GM19238 (cell line): ENCODE data around the gene MAVS.
A peak's percentile ranks its signal among the peaks of the same experiment; 100 is the strongest.

ENCODE experiments used
- DNase-seq: peaks from one replicate; pipeline ENCODE4 v3.0.0; 2011; ENCODE audit warnings: low spot score; ENCODE audit not compliant: insufficient read length

MAVS gene

GRCh38 chr20:3846740-3847428, at the start of gene MAVS:
TSS of gene MAVS (plus strand) at chr20:3846834. CDS start at chr20:3854625, 7,791 bp downstream.
- peak; percentile 85 for DNase-seq

DNA sequence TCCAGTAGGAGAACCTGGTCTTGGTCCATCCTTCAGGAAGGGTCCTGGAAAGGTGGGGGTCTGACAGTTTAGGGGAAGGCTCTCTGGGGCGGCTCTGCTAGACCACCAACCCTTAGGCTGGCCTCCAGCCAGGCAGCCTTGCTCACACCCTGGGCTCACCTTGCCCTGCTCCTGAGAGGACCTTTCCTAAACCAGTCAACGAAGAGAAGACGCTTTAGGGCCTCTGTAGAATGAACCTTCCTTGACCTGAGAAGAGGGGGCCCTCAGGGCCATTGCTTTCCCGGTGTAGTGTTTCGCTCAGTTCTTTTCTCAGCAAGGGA, 49.4 kb upstream of the MAVS start:
- no peak for DNase-seq

DNA sequence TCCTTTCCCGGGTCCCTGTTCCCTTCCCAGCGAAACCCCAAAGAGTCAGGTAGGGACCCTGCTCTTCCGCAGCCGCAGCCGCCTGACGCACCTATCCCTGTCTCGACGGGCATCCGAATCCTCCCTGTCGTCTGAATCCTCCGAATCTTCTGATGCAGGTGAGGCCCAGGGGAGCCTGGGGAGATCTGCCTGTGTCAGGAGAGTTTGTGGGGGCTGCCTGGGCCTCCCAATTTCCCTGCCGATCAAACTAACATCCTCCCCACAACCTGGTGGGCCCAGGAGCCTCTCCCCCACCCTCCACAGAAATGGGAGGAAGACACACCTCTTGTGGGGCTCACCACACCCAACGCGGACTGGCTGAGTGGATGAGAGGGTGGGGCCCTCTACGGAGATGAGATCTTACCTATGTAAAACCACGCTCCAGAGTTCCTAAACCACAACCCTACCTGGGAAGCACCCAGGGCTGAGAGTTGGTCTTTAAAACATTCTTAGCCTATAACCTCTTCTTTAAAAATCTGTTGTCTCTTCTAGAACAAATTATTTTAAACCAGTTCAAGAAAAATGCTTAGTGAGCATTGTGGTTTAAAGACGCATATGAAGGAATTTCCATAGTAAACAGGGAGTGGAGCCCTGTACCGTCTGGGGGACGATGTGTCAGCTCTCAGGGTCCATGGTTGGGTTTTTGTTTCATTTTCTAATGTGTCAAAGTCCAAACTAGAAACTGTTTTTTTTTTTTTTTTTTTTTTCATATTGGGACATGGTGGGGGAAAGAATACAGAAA, 48.9 kb upstream of the MAVS start:
- DNase-seq, result peak; percentile 52

DNA sequence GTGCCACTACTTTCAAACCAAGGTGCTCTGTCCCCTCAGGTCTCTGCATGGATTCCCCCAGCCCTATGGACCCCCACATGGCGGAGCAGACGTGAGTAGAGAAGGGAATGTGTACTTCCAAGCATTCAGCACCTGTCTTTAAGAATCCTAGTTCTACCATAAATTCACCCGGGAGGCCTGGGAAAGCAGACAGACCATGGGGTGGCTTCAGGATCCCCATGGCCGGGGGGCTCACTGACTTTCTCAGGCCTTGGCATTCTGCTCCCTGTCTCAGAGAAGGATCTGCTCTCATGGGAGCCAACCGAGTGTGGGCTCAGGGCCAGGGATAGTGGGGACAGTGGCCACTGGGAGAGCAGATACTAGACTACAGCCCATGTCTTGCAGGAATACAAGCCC, 48.3 kb upstream of the MAVS start:
- no peak for DNase-seq

DNA sequence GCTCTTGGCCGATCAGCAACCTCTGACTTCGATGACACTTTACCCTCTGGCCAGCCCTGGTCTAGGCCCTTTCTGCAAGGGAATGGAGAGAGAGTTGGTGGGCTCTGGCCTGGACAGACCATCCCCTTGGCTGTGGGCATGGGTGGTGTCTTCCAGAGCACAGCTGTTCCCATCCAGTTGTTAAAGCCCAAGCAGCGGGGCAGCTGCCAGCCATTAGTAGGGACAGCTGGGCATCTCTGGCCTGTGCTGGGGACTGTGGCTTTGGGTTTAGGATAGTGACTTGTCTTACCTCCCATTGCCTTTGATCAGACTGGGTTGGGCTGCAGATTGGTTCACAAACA, 47.8 kb upstream of the MAVS start:
- DNase-seq, result no peak

DNA sequence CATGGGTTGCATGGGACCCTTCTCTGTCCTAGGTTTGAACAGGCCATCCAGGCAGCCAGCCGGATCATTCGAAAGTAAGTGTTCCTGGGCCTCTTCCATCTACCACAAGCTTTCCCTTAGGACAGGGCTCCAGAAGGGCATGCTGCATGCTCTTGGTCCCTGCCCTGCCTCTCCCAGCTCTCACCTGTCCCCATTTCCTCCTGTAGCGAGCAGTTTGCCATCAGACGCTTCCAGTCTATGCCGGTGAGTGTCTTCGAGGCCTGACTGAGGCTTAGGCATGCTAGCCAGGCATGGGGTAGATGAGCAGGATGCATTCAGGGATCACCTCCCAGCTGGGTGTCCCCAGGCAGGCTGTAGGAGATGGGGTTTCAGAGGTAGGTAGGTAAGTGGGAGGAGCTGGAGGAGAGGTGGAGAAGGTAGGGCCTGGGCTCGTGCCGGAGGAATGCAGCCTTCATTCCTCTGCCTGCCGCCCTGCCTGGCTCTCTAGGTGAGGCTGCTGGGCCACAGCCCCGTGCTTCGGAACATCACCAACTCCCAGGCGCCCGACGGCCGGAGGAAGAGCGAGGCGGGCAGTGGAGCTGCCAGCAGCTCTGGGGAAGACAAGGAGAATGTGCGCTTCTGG, 46.3 kb upstream of the MAVS start:
- DNase-seq, result no peak

DNA sequence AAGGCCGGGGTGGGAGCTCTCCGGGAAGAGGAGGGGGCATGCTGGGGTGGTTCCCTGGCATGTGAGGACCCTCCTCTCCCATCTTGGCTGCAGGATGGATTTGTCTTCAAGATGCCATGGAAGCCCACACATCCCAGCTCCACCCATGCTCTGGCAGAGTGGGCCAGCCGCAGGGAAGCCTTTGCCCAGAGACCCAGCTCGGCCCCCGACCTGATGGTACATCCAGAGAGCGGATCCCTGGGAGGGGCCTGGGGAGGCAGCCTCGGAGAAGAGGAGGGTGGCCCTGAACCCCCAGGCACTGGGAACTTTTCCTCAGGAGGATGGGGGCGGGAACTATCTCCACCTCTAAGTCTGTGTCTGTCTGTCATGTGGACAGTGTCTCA, 45.8 kb upstream of the MAVS start:
- no peak for DNase-seq

GRCh38 chr20:3801299-3801698, 45.3 kb upstream of the MAVS start:
- DNase-seq, result no peak

DNA sequence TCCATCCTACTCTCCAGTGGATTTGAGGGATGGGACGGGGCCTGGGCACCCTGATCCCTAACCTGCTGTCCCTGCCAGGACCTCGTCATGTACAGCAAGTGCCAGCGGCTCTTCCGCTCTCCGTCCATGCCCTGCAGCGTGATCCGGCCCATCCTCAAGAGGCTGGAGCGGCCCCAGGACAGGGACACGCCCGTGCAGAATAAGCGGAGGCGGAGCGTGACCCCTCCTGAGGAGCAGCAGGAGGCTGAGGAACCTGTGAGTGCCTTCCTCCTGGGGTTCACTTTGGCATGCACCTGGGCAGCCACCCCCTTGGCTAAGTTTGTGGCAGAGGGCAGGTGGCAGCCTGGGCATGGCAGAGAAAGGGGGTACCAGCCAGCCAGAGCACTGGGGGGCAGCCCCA, 44.8 kb upstream of the MAVS start:
- DNase-seq, result no peak

DNA sequence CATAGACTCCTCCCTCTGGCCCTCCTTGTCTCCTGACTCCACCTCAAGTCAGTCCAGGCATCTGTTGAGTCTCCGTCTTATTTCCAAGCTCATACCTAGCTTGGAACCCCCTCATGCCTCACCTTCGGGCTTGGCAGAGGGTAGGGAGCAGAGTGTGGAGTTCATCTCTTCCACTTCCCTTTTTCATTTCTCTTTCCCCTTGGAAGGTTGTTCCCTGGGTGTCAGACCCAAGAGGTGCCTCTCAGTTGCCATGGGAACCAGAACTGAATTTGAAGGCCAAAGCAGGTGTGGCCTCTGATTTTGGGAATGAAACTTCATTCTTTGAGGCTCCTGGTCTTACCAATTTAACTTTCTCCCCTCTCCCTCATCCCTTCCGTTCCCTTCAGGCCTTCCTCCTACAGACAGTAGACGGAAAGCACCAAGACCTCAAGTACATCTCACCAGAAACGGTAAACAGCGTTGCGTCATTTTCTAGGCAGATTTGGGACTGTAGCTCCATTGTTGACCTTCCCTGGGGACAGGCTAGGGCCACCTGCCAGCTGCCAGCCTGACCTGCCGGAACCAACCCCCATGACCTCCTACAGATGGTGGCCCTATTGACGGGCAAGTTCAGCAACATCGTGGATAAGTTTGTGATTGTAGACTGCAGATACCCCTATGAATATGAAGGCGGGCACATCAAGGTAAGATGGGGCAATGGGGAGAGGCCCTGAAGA, 44.0 kb upstream of the MAVS start:
- no peak for DNase-seq

- DNase-seq, result no peak
Measured at GRCh38 chr20:3803289-3803688, 43.3 kb upstream of the MAVS start.

DNA sequence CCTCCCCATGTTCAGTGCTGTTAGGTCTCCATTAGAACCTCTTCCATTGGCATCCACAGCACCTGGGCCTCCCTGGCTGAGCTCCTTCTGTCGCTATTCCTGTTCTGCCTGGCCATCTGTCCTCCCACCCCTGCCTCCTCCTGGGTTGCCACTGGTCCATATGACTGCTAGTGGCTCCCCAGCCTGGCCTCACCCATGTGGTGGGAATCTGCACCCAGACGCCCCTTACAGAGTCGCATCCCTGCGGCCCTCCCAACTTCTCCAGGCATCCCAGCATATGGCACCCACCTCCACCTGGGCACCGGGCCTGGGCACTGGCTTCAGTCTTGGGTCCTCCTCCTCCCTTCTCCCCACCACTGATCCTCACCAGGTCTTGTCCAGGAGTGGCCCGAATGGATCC, 42.8 kb upstream of the MAVS start:
- no peak for DNase-seq

DNA sequence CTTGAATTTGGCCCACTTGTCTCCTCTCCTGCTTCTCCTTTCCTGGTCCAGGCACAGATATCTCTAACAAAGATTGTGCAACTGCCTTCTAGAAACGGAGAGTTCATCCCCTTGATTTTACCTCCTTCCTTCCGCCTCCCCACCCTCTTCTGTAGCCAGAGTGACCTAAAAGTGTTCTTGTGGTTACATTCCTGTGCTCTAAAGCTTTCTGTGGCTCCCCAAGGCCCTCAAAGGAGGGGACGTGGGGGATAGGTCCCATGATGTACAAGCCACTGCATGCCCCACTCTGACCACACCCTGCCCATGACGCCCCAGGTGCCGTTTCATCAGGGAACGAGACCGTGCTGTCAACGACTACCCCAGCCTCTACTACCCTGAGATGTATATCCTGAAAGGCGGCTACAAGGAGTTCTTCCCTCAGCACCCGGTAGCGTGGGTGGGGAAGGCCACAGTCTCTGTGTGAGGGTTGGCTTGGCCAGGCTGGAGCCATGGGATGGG, 42.3 kb upstream of the MAVS start:
- no peak for DNase-seq

DNA sequence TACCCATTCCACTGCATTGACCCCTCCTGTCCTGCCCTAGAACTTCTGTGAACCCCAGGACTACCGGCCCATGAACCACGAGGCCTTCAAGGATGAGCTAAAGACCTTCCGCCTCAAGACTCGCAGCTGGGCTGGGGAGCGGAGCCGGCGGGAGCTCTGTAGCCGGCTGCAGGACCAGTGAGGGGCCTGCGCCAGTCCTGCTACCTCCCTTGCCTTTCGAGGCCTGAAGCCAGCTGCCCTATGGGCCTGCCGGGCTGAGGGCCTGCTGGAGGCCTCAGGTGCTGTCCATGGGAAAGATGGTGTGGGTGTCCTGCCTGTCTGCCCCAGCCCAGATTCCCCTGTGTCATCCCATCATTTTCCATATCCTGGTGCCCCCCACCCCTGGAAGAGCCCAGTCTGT, 41.9 kb upstream of the MAVS start:
- no peak for DNase-seq

GRCh38 chr20:3808544-3808943, 38.1 kb upstream of the MAVS start:
- DNase-seq, result no peak

DNA sequence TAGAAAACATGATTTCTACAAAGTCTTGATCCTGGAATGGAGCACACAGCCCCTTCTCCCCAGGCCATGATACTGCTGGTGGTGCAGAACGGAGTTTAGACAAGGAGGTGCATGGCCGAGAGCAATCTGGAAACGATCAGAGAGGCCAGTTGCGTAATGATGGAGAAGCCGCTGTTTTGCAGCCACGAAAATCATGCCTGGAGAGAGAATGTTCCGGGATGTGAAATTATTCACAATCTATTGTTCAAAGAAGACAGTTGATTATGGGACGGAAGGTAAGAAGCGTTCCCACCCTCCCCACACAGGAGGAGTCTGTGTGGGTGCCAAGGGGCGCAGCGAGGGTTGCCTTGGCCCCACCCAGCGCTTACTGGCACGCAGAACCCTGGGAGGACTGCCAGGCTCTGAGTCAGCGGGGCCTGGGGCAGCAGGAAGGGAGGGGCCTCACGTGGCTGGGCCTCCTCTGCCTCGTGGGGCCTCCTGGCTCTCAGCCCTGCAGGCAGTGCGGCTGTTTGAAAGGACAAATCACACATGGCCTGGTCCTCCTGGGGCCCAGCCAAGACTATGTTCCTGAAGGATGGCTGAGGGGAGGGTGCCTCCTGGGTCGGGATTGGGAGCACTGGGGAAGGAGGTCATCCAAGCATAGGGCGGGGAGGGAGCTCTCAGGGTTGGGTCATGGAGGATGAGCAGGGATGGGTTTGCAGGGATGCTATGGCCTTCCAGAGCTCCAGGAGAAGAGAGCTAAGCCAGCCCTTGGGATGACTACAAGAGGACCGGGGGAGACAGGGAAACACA, 35.0 kb upstream of the MAVS start:
- no peak for DNase-seq

- DNase-seq, result no peak
Measured at GRCh38 chr20:3812259-3812681, 34.4 kb upstream of the MAVS start.

GRCh38 chr20:3812975-3813847, 33.4 kb upstream of the MAVS start:
- DNase-seq, result no peak

GRCh38 chr20:3813848-3814581, 32.6 kb upstream of the MAVS start:
- no peak for DNase-seq
